CD4-positive, alpha-beta T cell (primary cell): ENCODE data around the gene ILK. TPM values are rescaled to one million over a fixed set of nuclear protein-coding genes. Genes with fewer than 3 reads are reported as not detected.

Experiments
- ATAC-seq: fragments of 200-7000 bp; cut with Tn5 transposase; one replicate; pipeline ENCODE4 v1.10.0; 2022; ENCODE audit warnings: mild to moderate bottlenecking; ENCODE audit not compliant: poor library complexity
- CTCF ChIA-PET: fragments of 350-600 bp; sonication (Branson Sonifier 250); formaldehyde crosslinking; loops from one replicate; lab custom pipeline; 2021; ENCODE audit warnings: antibody characterized with exemption, inconsistent platforms; lab: Charles Lee
- POLR2A ChIA-PET: fragments of 350-600 bp; sonication (Branson Sonifier 250); formaldehyde crosslinking; loops from one replicate; lab custom pipeline; 2021; ENCODE audit warnings: antibody characterized with exemption, inconsistent platforms; lab: Charles Lee
- DNase-seq, 14 experiments: peaks; one replicate each; pipeline ENCODE4 v3.0.0-alpha.2; 2013 to 2020; ENCODE audit warnings: mixed read lengths in 2 of 14
- H3K27ac ChIP-seq, 2 donors: one replicate each; pipeline versions ENCODE4 v1.5.1 to v1.7.0; 2013; ENCODE audit warnings: low read length in 2 of 2, low read depth in 1 of 2, mild to moderate bottlenecking in 1 of 2
- H3K27me3 ChIP-seq, 2 experiments: 1 replicate in 1 of 2; 2 replicates in 1 of 2; pipeline versions ENCODE4 v1.6.1 to v1.7.0; 2013; ENCODE audit warnings: low read length in 2 of 2, control low read depth in 1 of 2, mild to moderate bottlenecking in 1 of 2, moderate library complexity in 1 of 2; ENCODE audit not compliant: insufficient read depth in 2 of 2, control insufficient read depth in 1 of 2
- H3K36me3 ChIP-seq: one replicate; pipeline ENCODE4 v1.6.1; 2013; ENCODE audit warnings: low read length, control low read depth; ENCODE audit not compliant: insufficient read depth
- H3K4me1 ChIP-seq: one replicate; pipeline ENCODE4 v1.6.1; 2013; ENCODE audit warnings: low read length, control low read depth; ENCODE audit not compliant: insufficient read depth
- H3K4me3 ChIP-seq: one replicate; pipeline ENCODE4 v1.5.1; 2013; ENCODE audit warnings: mild to moderate bottlenecking, low read length, moderate library complexity
- H3K9me3 ChIP-seq, 2 experiments: 1 replicate in 1 of 2; 2 replicates in 1 of 2; pipeline versions ENCODE4 v1.6.1 to v1.7.0; 2013; ENCODE audit warnings: low read length in 2 of 2, mild to moderate bottlenecking in 2 of 2, control low read depth in 1 of 2, moderate library complexity in 1 of 2; ENCODE audit not compliant: control insufficient read depth in 1 of 2, insufficient read depth in 1 of 2
- H3K27ac Mint-ChIP-seq: one replicate; pipeline ENCODE4 v1.8.0; 2020; ENCODE audit warnings: mixed read lengths
- H3K27me3 Mint-ChIP-seq: one replicate; pipeline ENCODE4 v1.8.0; 2021; ENCODE audit warnings: mixed read lengths
- H3K36me3 Mint-ChIP-seq: one replicate; pipeline ENCODE4 v1.8.0; 2021; ENCODE audit warnings: low read depth, mixed read lengths
- H3K4me1 Mint-ChIP-seq: one replicate; pipeline ENCODE4 v1.8.0; 2021; ENCODE audit warnings: low read depth, mixed read lengths
- H3K4me3 Mint-ChIP-seq: one replicate; pipeline ENCODE4 v1.8.0; 2020; ENCODE audit warnings: mild to moderate bottlenecking, mixed read lengths
- H3K9me3 Mint-ChIP-seq: one replicate; pipeline ENCODE4 v1.8.0; 2020; ENCODE audit warnings: mixed read lengths
- CTCF ChIP-seq: fragments of 200-600 bp; IDR thresholded peaks from one replicate; pipeline ENCODE4 v1.8.0; 2022; ENCODE audit warnings: antibody characterized with exemption, mild to moderate bottlenecking
- intact Hi-C, 2 experiments: fragments of 100-400 bp; cut with DNase I in 1 of 2; cut with micrococcal nuclease in 1 of 2; formaldehyde crosslinking; loops; one replicate each; pipeline versions ENCODE4 v1.15.1 to v1.9.0; 2023 to 2025; cut with DNase I, micrococcal nuclease
- total RNA-seq, 174 experiments: library from RNA in 2 of 174; stranded (reverse) in 2 of 174; gene quantifications; one replicate each; pipeline ENCODE4 v1.2.3 and lab custom pipeline; 2021 to 2026

Gene ILK
- total RNA-seq, 2 experiments from 2014 or later, result 19.2 to 21.0 TPM

GRCh38 chr11:6556139-6556949 lies 47.2 kb upstream of the ILK start:
- ATAC-seq, result no peak
- Histone ChIP-seq H3K27ac (no peak overlapping the region), H3K4me1 (no peaks in the 10 kb centered on the region), H3K9me3 (peaks cover 0 to 3% of the 10 kb centered on the region in 2 experiments), H3K4me3 (no peak overlapping the region), H3K27me3 (no peaks in the 10 kb centered on the region), H3K36me3 (no peaks in the 10 kb centered on the region)
- TF ChIP-seq CTCF, result no peak
- intact Hi-C loops, result no loop called here
- H3K27ac Mint-ChIP-seq, result no peak overlapping the region
- H3K4me3 Mint-ChIP-seq, result no peak overlapping the region
- DNase-seq, result no peak
- no peaks in the 10 kb centered on the region for H3K9me3 Mint-ChIP-seq
- no peaks in the 10 kb centered on the region for H3K4me1 Mint-ChIP-seq
- CTCF ChIA-PET, result no interaction called here
- no peaks in the 10 kb centered on the region for H3K27me3 Mint-ChIP-seq
- H3K36me3 Mint-ChIP-seq, result peaks cover 17% of the 10 kb centered on the region
- POLR2A ChIA-PET, result no interaction called here

GRCh38 chr11:6557063-6557462 lies 46.5 kb upstream of the ILK start:
- H3K27ac ChIP-seq, result no peak overlapping the region
- no peaks in the 10 kb centered on the region for H3K4me1 Mint-ChIP-seq
- ChIA-PET POLR2A (no interaction called here), CTCF (no interaction called here)
- no peak for TF ChIP-seq CTCF
- peaks cover 17% of the 10 kb centered on the region for H3K36me3 Mint-ChIP-seq
- H3K4me1 ChIP-seq, result no peaks in the 10 kb centered on the region
- H3K27me3 Mint-ChIP-seq, result no peaks in the 10 kb centered on the region
- H3K27ac Mint-ChIP-seq, result no peak overlapping the region
- H3K4me3 Mint-ChIP-seq, result no peak overlapping the region
- H3K27me3 ChIP-seq, result no peaks in the 10 kb centered on the region
- no peaks in the 10 kb centered on the region for H3K36me3 ChIP-seq
- DNase-seq (no peak), ATAC-seq (no peak)
- intact Hi-C loops, result no loop called here
- H3K9me3 Mint-ChIP-seq, result no peaks in the 10 kb centered on the region
- peaks cover 0 to 3% of the 10 kb centered on the region in 2 experiments for H3K9me3 ChIP-seq
- H3K4me3 ChIP-seq, result no peak overlapping the region

DNA sequence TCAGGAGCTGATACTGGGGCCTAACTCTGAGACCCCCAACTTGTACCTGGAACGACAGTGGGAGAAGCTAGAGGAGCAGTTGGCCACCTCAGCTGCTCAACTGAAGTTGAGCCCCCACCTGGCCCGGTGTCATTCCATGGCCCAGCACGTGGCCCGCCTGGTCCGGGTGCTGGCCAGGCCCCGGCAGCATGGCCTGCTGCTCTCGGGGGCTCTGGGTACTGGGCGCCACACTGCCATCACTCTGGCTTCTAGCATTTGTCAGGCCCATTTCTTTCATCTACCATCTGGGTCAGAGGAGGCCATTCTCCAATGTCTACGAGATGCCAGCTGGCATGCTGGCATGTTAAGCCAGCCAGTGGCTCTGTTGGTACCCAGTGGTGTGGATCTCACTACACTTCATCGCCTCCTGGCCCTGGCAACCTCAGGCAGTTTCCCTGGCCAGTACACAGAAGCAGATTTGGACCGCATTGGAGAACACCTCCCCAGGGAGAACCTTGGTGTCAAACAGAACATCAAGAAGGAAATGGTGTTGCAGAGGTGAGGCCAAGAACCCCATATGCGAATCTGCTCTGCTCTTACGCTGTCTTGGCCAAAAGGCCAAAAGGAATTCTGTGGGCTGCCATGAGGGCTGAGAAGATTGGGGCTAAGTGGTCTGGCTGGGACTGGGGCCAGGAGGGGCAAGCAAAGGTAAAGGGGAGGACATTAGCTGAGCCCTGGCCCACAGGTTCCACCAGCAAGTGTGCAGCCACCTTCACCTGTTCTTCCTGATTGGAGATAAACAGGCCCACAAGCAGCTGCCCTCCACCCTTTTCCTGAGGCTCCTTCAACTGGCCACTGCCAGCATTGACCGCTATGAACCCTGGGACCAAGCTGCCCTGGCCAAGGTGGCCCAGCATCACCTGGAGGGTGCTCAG lies 45.6 kb upstream of the ILK start:
- no peaks in the 10 kb centered on the region for H3K27me3 Mint-ChIP-seq
- no peak overlapping the region for H3K27ac Mint-ChIP-seq
- ATAC-seq, result no peak
- POLR2A ChIA-PET, result no interaction called here
- CTCF ChIA-PET, result no interaction called here
- H3K4me1 Mint-ChIP-seq, result no peaks in the 10 kb centered on the region
- Histone ChIP-seq H3K36me3 (no peaks in the 10 kb centered on the region), H3K27ac (no peak overlapping the region), H3K4me1 (no peaks in the 10 kb centered on the region), H3K4me3 (no peak overlapping the region), H3K9me3 (peaks cover 0 to 3% of the 10 kb centered on the region in 2 experiments), H3K27me3 (no peaks in the 10 kb centered on the region)
- intact Hi-C loops, result no loop called here
- H3K4me3 Mint-ChIP-seq, result no peak overlapping the region
- H3K36me3 Mint-ChIP-seq, result peaks cover 17% of the 10 kb centered on the region
- no peak for TF ChIP-seq CTCF
- DNase-seq, result no peak
- H3K9me3 Mint-ChIP-seq, result no peaks in the 10 kb centered on the region
